Stimulated activated CD4-positive, alpha-beta T cell treated with anti-CD3 and anti-CD28 coated beads, TNF-alpha, amount 100 ng/mL, for 24 hours (primary cell): ENCODE measurements around the gene KDM4C.

Experiments used
- DNase-seq, 3 experiments: peaks; one replicate each; pipeline ENCODE4 v3.0.0-alpha.2; 2020; ENCODE audit warnings: low read depth in 3 of 3

Gene KDM4C

GRCh38 chr9:7037176-7037575 is 279.4 kb downstream of the KDM4C start:
- no peak for DNase-seq

- no peak for DNase-seq
Measured at GRCh38 chr9:7042124-7042523, 284.4 kb downstream of the KDM4C start.

DNA sequence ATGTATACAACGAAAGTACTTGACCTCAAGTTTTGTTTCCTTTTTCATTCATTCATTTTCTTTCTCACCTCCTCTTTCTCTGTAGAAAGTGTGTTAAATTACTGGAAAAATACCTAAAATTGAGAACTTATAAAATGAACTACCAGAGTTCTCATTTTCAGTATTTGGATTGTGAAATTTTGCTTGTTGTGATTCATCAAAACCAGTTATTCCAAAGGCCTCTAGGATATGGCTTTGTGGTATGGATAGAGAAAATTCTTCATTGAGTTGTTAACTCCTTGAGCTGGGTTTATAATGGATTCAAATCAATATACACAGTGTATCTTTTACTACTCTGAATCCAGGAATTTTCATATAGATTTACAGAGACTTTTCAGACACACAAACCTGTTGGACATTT is 287.6 kb downstream of the KDM4C start:
- no peak for DNase-seq

GRCh38 chr9:7051711-7052110 is 293.9 kb downstream of the KDM4C start:
- no peak for DNase-seq

DNA sequence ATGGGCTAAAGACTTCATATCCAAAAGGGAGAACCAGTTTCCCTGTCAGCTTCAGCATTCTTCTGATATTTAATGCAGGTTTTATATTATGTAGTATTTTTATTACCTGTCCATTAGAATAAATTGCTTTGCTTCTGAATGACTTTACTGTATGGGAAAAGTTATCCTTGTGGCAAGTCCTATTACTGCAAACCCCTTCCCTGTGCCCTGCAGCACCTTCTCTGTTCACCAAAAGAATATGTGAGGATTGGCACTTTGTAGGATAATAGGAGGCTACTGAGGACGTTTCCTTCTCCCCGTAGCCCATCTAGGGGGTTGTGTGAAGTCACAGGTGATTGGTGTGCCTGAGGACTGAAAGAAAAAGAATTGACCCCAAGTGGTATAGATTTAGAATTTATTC is 296.1 kb downstream of the KDM4C start:
- DNase-seq = no peak

DNA sequence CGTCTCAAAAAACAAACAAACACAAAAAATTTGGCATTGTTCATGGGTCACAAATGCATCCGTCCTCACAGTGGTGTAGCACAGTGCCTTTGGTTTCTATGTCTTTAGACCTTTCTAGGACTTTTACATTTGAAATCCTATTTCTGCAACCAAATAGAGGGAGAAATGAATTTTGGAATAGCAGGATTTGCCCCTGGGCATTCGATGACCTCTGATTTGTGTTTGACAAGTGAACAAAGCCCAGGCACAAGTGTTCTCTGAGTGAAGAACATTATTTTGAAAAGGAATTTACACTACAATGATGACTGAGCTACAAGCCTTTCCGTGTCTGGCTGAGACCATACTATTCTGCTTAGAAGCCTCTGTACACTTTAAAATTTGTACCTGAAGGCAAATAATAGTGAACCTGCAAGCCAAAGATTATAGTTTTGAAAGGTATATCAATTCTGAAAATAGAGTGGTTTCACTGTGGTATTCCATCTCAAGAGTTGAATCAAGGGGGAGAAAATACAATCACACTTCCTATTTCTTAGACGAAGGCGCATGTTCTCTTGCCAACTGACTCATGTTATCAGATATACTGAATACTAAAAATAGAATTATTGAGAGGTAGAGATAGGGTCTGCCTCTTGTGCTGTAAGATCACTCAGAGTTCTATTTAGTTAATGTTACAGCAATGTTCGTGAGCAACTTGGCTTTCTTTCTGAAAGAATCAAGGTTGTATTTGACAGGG is 297.6 kb downstream of the KDM4C start:
- DNase-seq = no peak

GRCh38 chr9:7056254-7056653 is 298.5 kb downstream of the KDM4C start:
- DNase-seq = no peak

GRCh38 chr9:7058473-7058872 is 300.7 kb downstream of the KDM4C start:
- no peak for DNase-seq

GRCh38 chr9:7067169-7067568 is 309.4 kb downstream of the KDM4C start:
- DNase-seq = no peak

DNA sequence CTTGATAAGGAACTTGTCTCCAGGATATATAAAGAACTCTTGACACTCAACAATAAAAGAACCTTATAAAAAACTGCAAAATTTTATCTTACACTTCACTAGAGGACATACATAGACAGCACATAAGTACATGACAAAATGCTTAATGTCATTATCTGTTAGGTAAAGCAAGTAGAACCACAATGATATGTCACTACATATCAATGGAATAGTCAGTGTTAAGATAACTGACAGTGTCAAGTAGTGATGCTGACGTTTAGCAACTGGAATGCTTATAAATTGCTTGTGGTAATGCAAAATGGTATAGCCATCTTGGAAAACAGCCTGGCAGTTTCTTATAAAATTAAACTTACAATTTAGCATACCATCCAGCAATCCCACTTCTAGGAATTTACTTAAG is 314.1 kb downstream of the KDM4C start:
- no peak for DNase-seq

DNA sequence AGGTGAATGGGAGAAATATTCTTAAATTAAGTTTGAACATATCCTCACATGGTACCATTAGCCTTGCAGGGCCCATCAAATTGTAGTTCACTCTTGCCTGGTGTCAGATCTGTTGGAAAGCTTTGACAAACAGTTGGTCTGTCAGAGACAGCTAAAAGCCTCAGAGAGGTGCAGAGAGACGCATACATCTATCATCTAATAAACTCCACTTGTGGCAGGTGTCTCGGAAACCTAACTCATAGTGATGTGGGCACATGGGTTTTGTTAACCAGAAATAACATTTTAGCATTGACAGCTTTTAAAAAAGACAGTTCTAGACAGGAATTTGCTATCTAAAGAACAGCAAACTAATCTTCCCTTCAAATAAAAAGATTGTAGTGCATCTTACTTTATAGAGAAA is 315.9 kb downstream of the KDM4C start:
- DNase-seq = no peak

DNA sequence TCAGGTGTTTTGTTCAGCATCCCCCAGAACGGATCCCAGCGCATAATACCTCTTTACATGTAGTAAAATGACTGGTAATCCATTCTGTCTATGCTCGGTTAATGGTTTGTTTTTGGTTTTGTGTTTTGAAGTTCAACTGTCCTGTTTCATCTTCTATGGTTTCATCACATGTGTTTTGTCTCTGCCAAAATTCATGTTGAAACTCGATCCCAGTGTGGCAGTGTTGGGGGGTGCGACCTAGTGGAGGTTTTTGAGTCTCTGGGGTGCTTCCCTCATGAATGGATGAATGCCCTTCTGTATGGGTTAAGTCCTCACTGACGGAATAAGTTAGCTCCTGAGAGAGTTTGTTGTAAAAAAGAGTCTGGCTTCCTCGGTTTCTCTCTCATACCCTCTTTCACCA is 317.4 kb downstream of the KDM4C start:
- DNase-seq = no peak

DNA sequence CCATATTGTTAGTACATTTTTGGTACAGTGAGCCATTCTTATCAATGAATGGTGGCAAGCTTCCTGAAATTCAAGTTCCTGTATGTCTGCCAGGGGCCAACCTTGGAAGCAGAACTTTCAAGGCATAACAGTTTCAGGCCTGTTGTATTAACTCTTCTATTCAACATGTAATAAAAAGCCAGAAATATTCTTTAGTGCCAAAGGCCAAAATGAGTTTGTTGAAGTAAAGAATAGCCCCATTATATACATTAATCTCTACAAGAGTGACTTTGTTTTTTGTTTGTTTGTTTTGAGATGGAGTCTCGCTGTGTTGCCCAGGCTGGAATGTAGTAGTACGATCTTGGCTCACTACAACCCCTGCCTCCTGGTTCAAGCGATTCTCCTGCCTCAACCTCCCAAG is 321.3 kb downstream of the KDM4C start:
- DNase-seq = no peak

- DNase-seq = no peak
Measured at GRCh38 chr9:7081065-7081600, 323.4 kb downstream of the KDM4C start.

- DNase-seq = no peak
Measured at GRCh38 chr9:7083192-7083591, 325.4 kb downstream of the KDM4C start.

GRCh38 chr9:7085357-7085756 is 327.6 kb downstream of the KDM4C start:
- DNase-seq = no peak

DNA sequence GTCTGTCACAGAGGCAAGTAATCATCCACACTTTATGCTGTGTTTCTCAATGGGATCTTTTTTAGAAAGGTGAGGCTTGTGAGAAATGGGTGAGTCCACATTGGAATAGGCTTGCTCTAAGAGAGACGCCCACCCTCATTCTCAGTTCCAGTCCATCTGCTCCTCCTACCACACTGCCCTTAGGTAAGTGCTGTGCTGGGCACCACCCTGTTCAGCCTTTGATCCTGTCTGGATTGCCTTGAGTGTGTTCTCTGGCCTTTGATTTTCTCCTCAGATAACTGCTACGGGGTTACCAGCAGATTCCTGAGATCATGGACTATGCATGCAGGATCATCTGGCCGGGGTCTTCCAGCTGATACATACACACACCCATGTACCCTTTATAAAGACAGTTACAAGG is 328.6 kb downstream of the KDM4C start:
- DNase-seq = no peak

DNA sequence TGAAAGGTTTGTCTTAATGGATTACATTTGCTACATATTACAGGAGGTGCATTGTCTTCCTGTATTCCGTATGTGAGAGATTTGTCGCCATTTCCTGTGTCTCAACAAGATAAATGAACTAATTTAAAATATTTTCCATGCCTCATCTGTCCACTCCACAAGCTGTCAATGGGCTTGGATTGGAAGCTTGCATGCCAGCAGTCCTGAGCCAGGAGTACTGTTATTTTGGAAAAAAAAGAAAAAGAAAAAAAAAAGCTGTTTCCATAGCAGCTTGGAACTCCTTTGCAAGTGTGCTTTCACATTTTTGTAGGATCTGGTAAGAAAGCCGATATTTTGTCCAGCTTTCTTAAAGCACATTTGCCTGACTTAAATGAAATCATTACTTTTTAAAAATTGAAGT is 330.8 kb downstream of the KDM4C start:
- no peak for DNase-seq

DNA sequence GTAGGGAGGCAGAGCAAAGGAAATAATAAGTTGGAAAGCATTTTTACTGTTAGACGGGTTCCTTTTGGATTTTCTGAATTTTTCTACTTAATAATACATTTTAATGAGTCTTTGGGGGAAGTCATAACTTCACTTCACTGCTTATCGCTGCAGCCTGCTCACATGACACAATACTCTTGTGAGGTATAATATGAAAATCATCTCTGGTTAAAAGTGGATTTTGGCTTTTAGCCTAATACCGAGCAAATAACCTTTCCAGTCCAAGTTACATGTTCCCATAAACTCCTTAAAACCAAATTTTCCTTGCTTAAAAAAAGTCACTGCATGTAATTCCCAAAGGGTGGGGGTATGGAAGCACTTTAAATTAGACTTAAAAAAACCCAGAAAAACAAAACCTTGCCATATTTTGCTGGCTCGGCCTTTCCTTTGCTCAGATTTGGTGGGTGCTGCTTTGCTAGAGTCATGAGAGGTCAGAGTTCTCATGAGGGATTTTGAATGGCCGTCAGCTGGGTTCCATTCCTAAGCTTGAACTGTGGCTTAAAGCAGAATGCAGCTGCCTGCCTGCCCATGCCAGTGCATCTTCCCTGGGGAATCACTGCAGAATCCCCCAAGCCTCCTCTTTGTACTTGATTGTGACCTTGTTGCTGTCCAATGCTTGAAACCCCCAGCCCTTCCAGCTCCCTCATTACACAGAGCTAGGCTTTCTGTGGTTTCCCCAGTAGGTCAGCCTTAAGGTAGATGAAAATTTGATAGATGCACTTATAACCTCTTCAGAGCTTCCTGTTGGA is 331.8 kb downstream of the KDM4C start:
- DNase-seq = no peak

DNA sequence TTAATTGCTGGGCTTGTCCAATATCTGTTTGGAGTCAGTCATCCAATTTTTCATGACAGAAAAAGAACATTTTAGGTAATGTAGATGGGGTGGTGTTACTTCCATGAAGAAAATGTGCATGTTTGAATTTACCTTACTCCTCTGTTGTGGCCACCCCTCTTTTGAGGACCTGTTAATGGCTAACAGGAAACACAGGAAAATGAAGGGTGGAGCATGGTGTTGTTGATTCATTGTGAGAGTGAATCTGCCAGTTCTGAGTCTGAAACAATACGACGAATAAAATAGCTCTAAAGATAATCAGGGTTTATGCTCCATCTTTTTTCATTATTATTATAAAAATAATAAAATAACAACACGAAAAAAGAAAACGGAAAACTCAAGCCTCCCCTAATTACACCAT is 335.3 kb downstream of the KDM4C start:
- DNase-seq = no peak

DNA sequence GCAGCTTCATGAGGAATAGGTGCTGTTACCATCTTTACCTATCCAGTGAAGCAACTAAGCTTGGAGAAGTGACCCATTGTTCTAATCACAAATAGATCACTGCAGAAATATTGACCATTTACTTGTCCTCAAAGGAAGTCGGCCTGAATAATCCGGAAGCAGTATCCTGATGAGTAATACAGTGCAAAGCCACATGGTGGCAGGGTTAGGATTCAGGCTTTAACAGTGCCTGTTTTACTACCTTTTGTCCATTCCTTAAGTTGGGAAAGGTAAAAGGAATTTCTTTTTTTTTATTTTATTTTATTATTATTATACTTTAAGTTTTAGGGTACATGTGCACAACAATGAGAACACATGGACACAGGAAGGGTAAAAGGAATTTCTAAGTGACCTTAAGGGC is 336.3 kb downstream of the KDM4C start:
- no peak for DNase-seq

GRCh38 chr9:7094576-7094975 is 336.8 kb downstream of the KDM4C start:
- no peak for DNase-seq

DNA sequence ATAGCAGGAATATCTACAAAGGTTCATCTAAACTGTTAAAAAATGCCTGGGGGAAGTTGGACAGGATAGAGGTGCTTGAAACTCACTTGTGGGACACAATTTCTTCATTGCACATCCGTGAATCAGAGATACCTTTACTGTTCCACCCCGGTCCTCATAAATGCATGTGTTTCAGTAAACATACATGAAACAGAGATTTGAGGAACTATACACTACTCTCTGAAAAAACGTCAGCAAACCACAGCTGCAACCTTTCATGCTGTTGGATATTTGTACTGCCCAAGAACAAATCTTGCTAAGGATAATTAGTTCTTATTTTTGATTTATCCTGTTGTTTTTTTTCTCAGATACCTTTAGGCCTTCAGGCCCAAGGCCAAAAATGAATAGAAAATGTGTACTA is 337.3 kb downstream of the KDM4C start:
- DNase-seq = no peak
